SH-SY5Y (cell line): ENCODE measurements around the gene FGF1.

Source experiments
- GATA2 ChIP-seq: IDR thresholded peaks from 2 replicates; pipeline ENCODE4 v1.6.1; 2011; ENCODE audit warnings: mild to moderate bottlenecking, low read depth, low read length
- GATA3 ChIP-seq: IDR thresholded peaks from 2 replicates; pipeline ENCODE4 v1.6.1; 2011; ENCODE audit warnings: low read depth, mild to moderate bottlenecking, low read length, moderate library complexity

GRCh38 chr5:142585451-142585850 is 100.4 kb downstream of the FGF1 start:
- TF ChIP-seq GATA3 (no peak), GATA2 (no peak)
